Osteoblast (primary cell): ENCODE measurements around the gene NTRK1. TPM values are rescaled to one million over a fixed set of nuclear protein-coding genes. Genes with fewer than 3 reads are reported as not detected.

Experiments
- DNase-seq: peaks from one replicate; pipeline ENCODE4 v3.0.0; 2011; ENCODE audit warnings: low spot score, mixed read lengths; ENCODE audit not compliant: insufficient read length; ENCODE audit errors: missing footprints
- H2AFZ ChIP-seq: 2 replicates; pipeline ENCODE4 v1.6.0; 2011; ENCODE audit warnings: mild to moderate bottlenecking, low read length
- H3K27ac ChIP-seq: 2 replicates; pipeline ENCODE4 v1.5.1; 2011; ENCODE audit warnings: mild to moderate bottlenecking, low read depth, low read length, moderate library complexity
- H3K27me3 ChIP-seq: 2 replicates; pipeline ENCODE4 v1.6.0; 2012; ENCODE audit warnings: mild to moderate bottlenecking, control low read depth, inconsistent platforms, low read length, moderate library complexity; ENCODE audit not compliant: insufficient read depth
- H3K36me3 ChIP-seq: 2 replicates; pipeline ENCODE4 v1.5.1; 2011; ENCODE audit warnings: mild to moderate bottlenecking, low read length, control low read depth, moderate library complexity; ENCODE audit not compliant: insufficient read depth
- H3K4me1 ChIP-seq: 2 replicates; pipeline ENCODE4 v1.5.1; 2011; ENCODE audit warnings: mild to moderate bottlenecking, low read length, control low read depth, moderate library complexity; ENCODE audit not compliant: insufficient read depth
- H3K4me2 ChIP-seq: 2 replicates; pipeline ENCODE4 v1.6.0; 2011; ENCODE audit warnings: mild to moderate bottlenecking, low read length; ENCODE audit not compliant: insufficient read depth
- H3K4me3 ChIP-seq: fragments of 200-600 bp; sonication (generic); 3 replicates; pipeline ENCODE4 v1.5.1; 2012; ENCODE audit warnings: mild to moderate bottlenecking, low read length, inconsistent platforms; ENCODE audit not compliant: insufficient read depth
- H3K79me2 ChIP-seq: 2 replicates; pipeline ENCODE4 v1.6.0; 2012; ENCODE audit warnings: mild to moderate bottlenecking, low read length, control low read depth, inconsistent platforms; ENCODE audit not compliant: insufficient read depth
- H3K9me3 ChIP-seq: 2 replicates; pipeline ENCODE4 v1.5.1; 2011; ENCODE audit warnings: low read depth, low read length, control low read depth
- H4K20me1 ChIP-seq: 2 replicates; pipeline ENCODE4 v1.6.0; 2012; ENCODE audit warnings: mild to moderate bottlenecking, low read length, control low read depth; ENCODE audit not compliant: insufficient read depth
- CTCF ChIP-seq: IDR thresholded peaks from 2 replicates; pipeline ENCODE4 v1.5.1; 2011; ENCODE audit warnings: mild to moderate bottlenecking, low read depth, low read length, moderate library complexity; ENCODE audit errors: extremely low read depth
- total RNA-seq: library from RNA; depleted of rRNA; stranded (reverse); fragments of >200 nt; gene quantifications from 2 replicates; pipeline ENCODE4 v1.2.3, GENCODE V29; 2012

NTRK1 gene
- total RNA-seq, 1 donor = 0.36 TPM

- Histone ChIP-seq H3K4me3 (peak overlapping the region; percentile 64), H3K79me2 (no peaks in the 10 kb centered on the region), H4K20me1 (no peaks in the 10 kb centered on the region), H3K9me3 (no peaks in the 10 kb centered on the region), H3K4me1 (peaks cover 8% of the 10 kb centered on the region), H3K4me2 (peak overlapping the region; percentile 72), H3K27me3 (peaks cover 23% of the 10 kb centered on the region), H3K27ac (no peak overlapping the region), H2AFZ (no peak overlapping the region), H3K36me3 (no peaks in the 10 kb centered on the region)
- DNase-seq = no peak
- TF ChIP-seq CTCF = no peak
These were observed 67.5 kb downstream of the NTRK1 start for GRCh38 chr1:156928043-156928602.

DNA sequence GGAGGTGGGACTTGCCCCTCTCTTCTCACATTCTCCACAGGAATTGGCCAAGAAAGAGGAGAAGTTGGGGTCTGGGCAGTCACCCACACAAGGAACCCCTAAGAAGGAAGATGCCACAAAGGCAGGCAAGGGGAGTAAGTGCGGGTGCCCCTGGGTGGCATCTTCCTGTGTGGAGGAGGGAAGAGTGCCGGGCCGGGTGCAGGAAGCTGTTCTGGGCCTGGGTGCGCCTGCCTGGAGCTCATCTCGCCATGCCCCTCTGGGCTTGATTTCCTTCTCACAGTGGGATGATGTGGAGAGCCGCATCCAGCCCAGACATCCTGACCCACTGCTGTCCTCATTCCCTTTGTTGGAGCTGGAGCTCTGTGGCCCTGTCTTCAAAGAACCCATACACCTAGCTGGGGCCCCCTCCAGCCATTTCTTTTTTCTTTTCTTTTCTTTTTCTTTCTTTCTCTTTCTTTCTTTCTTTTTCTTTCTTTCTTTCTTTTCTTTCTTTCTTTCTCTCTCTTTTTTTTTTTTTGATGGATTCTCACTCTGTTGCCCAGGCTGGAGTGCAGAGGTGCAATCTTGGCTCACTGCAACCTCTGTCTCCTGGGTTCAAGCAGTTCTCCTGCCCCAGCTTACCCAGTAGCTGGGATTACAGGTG, 69.1 kb downstream of the NTRK1 start:
- H3K4me3 ChIP-seq = no peak overlapping the region
- peaks cover 3% of the 10 kb centered on the region for H3K36me3 ChIP-seq
- H3K4me2 ChIP-seq = no peak overlapping the region
- DNase-seq = peak; percentile 80
- H3K79me2 ChIP-seq = no peaks in the 10 kb centered on the region
- no peaks in the 10 kb centered on the region for H3K9me3 ChIP-seq
- no peak for TF ChIP-seq CTCF
- H4K20me1 ChIP-seq = no peaks in the 10 kb centered on the region
- no peak overlapping the region for H3K27ac ChIP-seq
- H3K4me1 ChIP-seq = peaks cover 8% of the 10 kb centered on the region
- H2AFZ ChIP-seq = no peak overlapping the region
- H3K27me3 ChIP-seq = peaks cover 12% of the 10 kb centered on the region

- no peak overlapping the region for H3K4me3 ChIP-seq
- DNase-seq = peak; percentile 53
- no peak for TF ChIP-seq CTCF
- H3K27ac ChIP-seq = no peak overlapping the region
- no peaks in the 10 kb centered on the region for H3K9me3 ChIP-seq
- H3K36me3 ChIP-seq = peaks cover 8% of the 10 kb centered on the region
- H2AFZ ChIP-seq = no peak overlapping the region
- no peaks in the 10 kb centered on the region for H4K20me1 ChIP-seq
- H3K79me2 ChIP-seq = no peaks in the 10 kb centered on the region
- peaks cover 8% of the 10 kb centered on the region for H3K4me1 ChIP-seq
- H3K4me2 ChIP-seq = no peak overlapping the region
- H3K27me3 ChIP-seq = peaks cover 7% of the 10 kb centered on the region
These were observed 69.8 kb downstream of the NTRK1 start for GRCh38 chr1:156930483-156930882.

Other genes with a start within 250 kb of the NTRK1 start
- not detected in 2 replicates for gene HAPLN2, start 241.4 kb upstream of the NTRK1 start, total RNA-seq
- not detected in 2 replicates for gene BCAN, start 218.7 kb upstream of the NTRK1 start, total RNA-seq
- gene NES, start 183.5 kb upstream of the NTRK1 start, total RNA-seq = 0.36 and 1.5 TPM in 2 replicates
- gene CRABP2, start 155.3 kb upstream of the NTRK1 start, total RNA-seq = 9.1 and 16.6 TPM in 2 replicates
- 8.3 and 12.7 TPM in 2 replicates for gene METTL25B, start 132.4 kb upstream of the NTRK1 start, total RNA-seq
- 16.8 and 21.0 TPM in 2 replicates for gene ISG20L2, start 132.1 kb upstream of the NTRK1 start, total RNA-seq
- 16.2 and 17.7 TPM in 2 replicates for gene MRPL24, start 119.8 kb upstream of the NTRK1 start, total RNA-seq
- gene HDGF, start 109.2 kb upstream of the NTRK1 start, total RNA-seq = 167 and 177 TPM in 2 replicates
- 18.0 and 22.8 TPM in 2 replicates for gene PRCC, start 93.3 kb upstream of the NTRK1 start, total RNA-seq
- gene SH2D2A, start 44.0 kb upstream of the NTRK1 start, total RNA-seq = 0.29 and 0.36 TPM in 2 replicates
- gene INSRR, start 1.7 kb upstream of the NTRK1 start, total RNA-seq = 0.29 and 0.36 TPM in 2 replicates
- 17.0 and 21.2 TPM in 2 replicates for gene PEAR1, start 32.9 kb downstream of the NTRK1 start, total RNA-seq
- gene LRRC71, start 59.8 kb downstream of the NTRK1 start, total RNA-seq = 0.36 and 0.59 TPM in 2 replicates
- gene ARHGEF11, start 184.9 kb downstream of the NTRK1 start, total RNA-seq = 45.4 and 50.3 TPM in 2 replicates
- gene ETV3L, start 238.9 kb downstream of the NTRK1 start, total RNA-seq = not detected in 2 replicates